ENCODE measurements around the gene LMAN1.
A peak's percentile ranks its signal among the peaks of the same experiment; 100 is the strongest.

LMAN1 gene

DNA sequence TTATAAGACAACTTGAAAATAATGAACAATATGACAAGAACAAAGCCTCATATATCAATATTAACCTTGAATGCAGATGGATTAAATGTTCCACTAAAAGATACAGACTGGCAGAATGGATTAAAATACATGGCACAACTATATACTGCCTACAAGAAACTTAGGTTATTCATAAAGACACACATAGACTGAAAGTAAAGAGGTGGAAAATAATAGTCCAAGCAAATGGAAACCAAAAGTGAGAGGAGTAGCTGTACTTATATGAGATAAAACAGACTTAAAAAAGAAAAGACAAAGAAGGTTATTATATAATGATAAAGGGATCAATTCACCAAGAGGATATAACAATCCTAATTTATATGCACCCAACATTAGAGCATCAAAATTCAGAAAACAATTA, 18.2 kb downstream of the LMAN1 start:
- Histone ChIP-seq H3K36me3 (ENCODE audit: control insufficient read depth in 2 of 2, insufficient read depth in 2 of 2, low read length in 2 of 2) (peaks cover 46 to 50% of the 10 kb centered on the region in 2 donors), H3K9me3 (ENCODE audit: control insufficient read depth in 2 of 2, low read length in 2 of 2) (no peaks in the 10 kb centered on the region)

DNA sequence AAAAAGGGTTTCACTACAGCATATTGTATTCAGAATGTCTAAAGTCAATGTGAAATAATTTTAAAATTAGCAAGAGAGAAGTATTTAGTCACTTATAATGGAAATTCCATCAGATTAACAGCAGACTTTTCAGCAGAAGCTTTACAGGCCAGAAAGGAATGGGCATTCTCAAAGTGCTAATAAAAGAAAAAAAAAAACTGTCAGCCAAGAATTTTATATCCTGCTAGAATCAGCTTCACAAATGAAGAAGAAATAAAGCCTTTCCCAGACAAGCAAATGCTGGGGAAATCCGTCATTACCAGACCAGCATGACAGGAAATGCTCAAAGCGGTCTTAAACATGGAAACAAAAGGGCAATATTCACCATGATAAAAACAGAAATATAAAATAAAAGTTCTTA, 18.8 kb downstream of the LMAN1 start:
- Histone ChIP-seq H3K36me3 (ENCODE audit: control insufficient read depth in 2 of 2, insufficient read depth in 2 of 2, low read length in 2 of 2) (peaks cover 45 to 46% of the 10 kb centered on the region in 2 donors), H3K27ac (ENCODE audit: low read depth in 2 of 2, low read length in 2 of 2) (no peak overlapping the region), H3K9me3 (ENCODE audit: control insufficient read depth in 2 of 2, low read length in 2 of 2) (no peaks in the 10 kb centered on the region), H3K4me3 (ENCODE audit: low read length in 2 of 2) (no peak overlapping the region), H3K9ac (ENCODE audit: low read depth in 1 of 2, low read length in 2 of 2) (no peak overlapping the region), H3K27me3 (ENCODE audit: control insufficient read depth in 2 of 2, insufficient read depth in 2 of 2, low read length in 2 of 2) (no peaks in the 10 kb centered on the region), H3K4me1 (ENCODE audit: control insufficient read depth in 2 of 2, insufficient read depth in 2 of 2, low read length in 2 of 2) (no peaks in the 10 kb centered on the region)

More for the DNA sequence above, 18.2 kb downstream of the LMAN1 start:
- no peaks in the 10 kb centered on the region for H3K27me3 ChIP-seq (ENCODE audit: control insufficient read depth in 2 of 2, insufficient read depth in 2 of 2, low read length in 2 of 2)
- H3K4me1 ChIP-seq (ENCODE audit: control insufficient read depth in 2 of 2, insufficient read depth in 2 of 2, low read length in 2 of 2) = no peaks in the 10 kb centered on the region
- H3K4me3 ChIP-seq (ENCODE audit: low read length in 2 of 2) = no peak overlapping the region
- no peak overlapping the region for H3K27ac ChIP-seq (ENCODE audit: low read depth in 2 of 2, low read length in 2 of 2)
- no peak overlapping the region for H3K9ac ChIP-seq (ENCODE audit: low read depth in 1 of 2, low read length in 2 of 2)

DNA sequence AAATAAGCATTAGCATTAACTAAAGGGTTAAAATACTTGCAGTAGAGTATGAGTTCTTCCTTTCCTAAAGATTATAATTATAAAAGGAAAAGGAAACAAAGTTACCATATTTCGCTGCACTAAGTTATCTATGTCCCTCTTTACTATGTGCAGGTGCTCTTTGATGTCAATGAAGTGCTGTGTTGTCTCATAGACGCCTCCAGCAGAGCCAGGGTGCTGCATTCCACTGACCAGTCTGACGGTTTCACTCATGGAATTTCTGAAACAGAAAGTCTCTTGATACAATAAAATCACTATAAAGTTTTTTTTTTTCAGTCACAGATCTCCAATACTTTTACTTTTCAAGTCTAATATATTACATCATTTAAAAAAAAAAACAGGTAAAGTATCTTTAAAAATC, 26.1 kb downstream of the LMAN1 start:
- H3K4me3 ChIP-seq (ENCODE audit: low read length in 2 of 2) = no peak overlapping the region
- peaks cover 43 to 50% of the 10 kb centered on the region in 2 donors for H3K36me3 ChIP-seq (ENCODE audit: control insufficient read depth in 2 of 2, insufficient read depth in 2 of 2, low read length in 2 of 2)
- no peaks in the 10 kb centered on the region for H3K9me3 ChIP-seq (ENCODE audit: control insufficient read depth in 2 of 2, low read length in 2 of 2)
- no peak overlapping the region for H3K9ac ChIP-seq (ENCODE audit: low read depth in 1 of 2, low read length in 2 of 2)
- H3K27ac ChIP-seq (ENCODE audit: low read depth in 2 of 2, low read length in 2 of 2) = no peak overlapping the region
- H3K4me1 ChIP-seq (ENCODE audit: control insufficient read depth in 2 of 2, insufficient read depth in 2 of 2, low read length in 2 of 2) = no peaks in the 10 kb centered on the region
- no peaks in the 10 kb centered on the region for H3K27me3 ChIP-seq (ENCODE audit: control insufficient read depth in 2 of 2, insufficient read depth in 2 of 2, low read length in 2 of 2)

DNA sequence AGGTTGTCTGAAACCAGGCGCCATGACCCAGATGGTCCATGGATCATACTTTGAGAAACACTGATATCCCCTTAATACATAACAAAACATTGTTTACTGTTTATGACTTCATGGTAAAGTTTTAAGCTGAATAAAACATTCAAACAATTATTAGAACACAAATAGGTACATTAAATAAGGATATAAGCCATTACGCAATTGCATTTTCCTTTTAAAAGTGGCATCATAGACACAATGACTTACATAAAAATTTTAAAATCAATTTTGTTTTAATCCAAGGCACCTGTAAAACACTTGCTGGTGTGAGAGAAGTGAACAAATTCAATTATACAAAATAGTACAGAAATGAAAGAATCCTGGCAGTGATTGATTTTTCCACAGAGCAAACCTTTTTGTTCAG, 30.4 kb downstream of the LMAN1 start:
- Histone ChIP-seq H3K27ac (ENCODE audit: low read depth in 2 of 2, low read length in 2 of 2) (no peak overlapping the region), H3K9me3 (ENCODE audit: control insufficient read depth in 2 of 2, low read length in 2 of 2) (no peaks in the 10 kb centered on the region), H3K27me3 (ENCODE audit: control insufficient read depth in 2 of 2, insufficient read depth in 2 of 2, low read length in 2 of 2) (no peaks in the 10 kb centered on the region), H3K4me1 (ENCODE audit: control insufficient read depth in 2 of 2, insufficient read depth in 2 of 2, low read length in 2 of 2) (no peaks in the 10 kb centered on the region), H3K36me3 (ENCODE audit: control insufficient read depth in 2 of 2, insufficient read depth in 2 of 2, low read length in 2 of 2) (peaks cover 35 to 52% of the 10 kb centered on the region in 2 donors), H3K9ac (ENCODE audit: low read depth in 1 of 2, low read length in 2 of 2) (no peak overlapping the region), H3K4me3 (ENCODE audit: low read length in 2 of 2) (no peak overlapping the region)

DNA sequence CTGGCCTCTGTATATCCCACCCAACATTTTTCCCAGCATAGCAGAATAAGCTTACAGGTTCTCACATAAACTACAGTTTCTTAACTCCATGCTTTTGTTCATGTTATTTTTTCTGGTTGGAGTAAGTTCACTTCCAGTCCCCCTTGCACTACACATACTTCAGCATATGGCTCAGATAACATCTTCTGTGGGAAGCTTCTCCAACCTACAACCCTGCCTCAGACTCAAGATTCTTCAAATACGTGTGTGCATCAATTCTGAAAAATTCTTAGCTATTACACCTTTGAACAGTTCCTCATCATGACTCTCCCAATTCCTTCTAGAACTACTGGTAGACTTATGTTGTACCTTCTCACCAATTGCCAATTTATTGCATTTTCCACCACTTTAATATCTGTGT, 33.1 kb downstream of the LMAN1 start:
- no peaks in the 10 kb centered on the region for H3K9me3 ChIP-seq (ENCODE audit: control insufficient read depth in 2 of 2, low read length in 2 of 2)
- H3K4me3 ChIP-seq (ENCODE audit: low read length in 2 of 2) = no peak overlapping the region
- no peak overlapping the region for H3K9ac ChIP-seq (ENCODE audit: low read depth in 1 of 2, low read length in 2 of 2)
- H3K27ac ChIP-seq (ENCODE audit: low read depth in 2 of 2, low read length in 2 of 2) = no peak overlapping the region
- H3K27me3 ChIP-seq (ENCODE audit: control insufficient read depth in 2 of 2, insufficient read depth in 2 of 2, low read length in 2 of 2) = no peaks in the 10 kb centered on the region
- H3K36me3 ChIP-seq (ENCODE audit: control insufficient read depth in 2 of 2, insufficient read depth in 2 of 2, low read length in 2 of 2) = peaks cover 15 to 32% of the 10 kb centered on the region in 2 donors
- H3K4me1 ChIP-seq (ENCODE audit: control insufficient read depth in 2 of 2, insufficient read depth in 2 of 2, low read length in 2 of 2) = no peaks in the 10 kb centered on the region

DNA sequence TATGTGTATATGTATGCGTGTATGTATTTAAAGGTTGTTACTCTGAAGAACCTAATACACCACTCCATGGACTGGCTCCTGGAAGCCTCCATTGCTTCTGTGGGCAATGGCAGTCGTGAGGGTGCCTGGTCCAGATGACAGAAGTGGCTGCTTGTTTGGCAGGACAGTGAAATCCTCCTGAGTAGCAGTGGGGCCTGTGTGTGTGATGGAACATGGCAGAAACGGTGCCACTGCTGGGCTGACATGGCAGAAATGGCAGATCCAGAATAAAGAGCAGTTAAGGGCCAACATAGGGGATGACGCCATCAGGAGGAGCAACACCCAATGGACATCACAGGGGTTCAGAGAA, 34.5 kb downstream of the LMAN1 start:
- Histone ChIP-seq H3K36me3 (ENCODE audit: control insufficient read depth in 2 of 2, insufficient read depth in 2 of 2, low read length in 2 of 2) (peaks cover 11 to 23% of the 10 kb centered on the region in 2 donors), H3K9ac (ENCODE audit: low read depth in 1 of 2, low read length in 2 of 2) (no peak overlapping the region), H3K9me3 (ENCODE audit: control insufficient read depth in 2 of 2, low read length in 2 of 2) (no peaks in the 10 kb centered on the region), H3K4me1 (ENCODE audit: control insufficient read depth in 2 of 2, insufficient read depth in 2 of 2, low read length in 2 of 2) (no peaks in the 10 kb centered on the region), H3K4me3 (ENCODE audit: low read length in 2 of 2) (no peak overlapping the region), H3K27ac (ENCODE audit: low read depth in 2 of 2, low read length in 2 of 2) (no peak overlapping the region), H3K27me3 (ENCODE audit: control insufficient read depth in 2 of 2, insufficient read depth in 2 of 2, low read length in 2 of 2) (no peaks in the 10 kb centered on the region)

DNA sequence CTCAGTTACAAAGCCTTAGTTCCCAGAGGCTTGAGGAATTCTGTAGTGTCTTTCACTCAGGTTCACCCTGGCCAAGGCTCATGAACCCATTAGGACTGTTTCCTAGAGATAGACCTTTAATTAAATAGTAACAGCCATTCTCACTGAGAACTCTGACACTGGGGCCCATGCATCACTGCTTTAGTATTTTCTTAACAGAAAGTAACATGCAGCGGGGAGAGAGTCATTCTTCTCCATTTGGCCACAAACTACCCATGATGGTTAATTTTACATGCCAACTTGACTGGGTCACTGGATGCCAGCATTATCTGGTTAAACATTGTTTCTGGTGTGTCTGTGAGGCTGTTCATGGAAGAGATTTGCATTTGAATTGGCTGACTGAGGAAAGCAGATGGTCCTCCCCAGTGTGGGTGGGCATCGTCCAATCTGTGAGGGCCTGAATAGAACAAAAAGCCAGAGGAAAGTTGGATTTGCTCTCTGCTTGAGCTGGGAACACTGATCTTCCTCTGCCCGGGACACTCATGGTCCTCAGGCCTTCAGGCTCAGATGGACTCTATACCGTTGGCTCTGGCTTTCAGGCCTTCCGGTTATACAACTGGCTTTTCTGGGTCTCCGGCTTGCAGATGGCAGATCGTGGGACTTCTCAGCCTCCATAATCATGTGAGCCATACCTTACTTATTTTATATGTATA, 35.0 kb downstream of the LMAN1 start:
- Histone ChIP-seq H3K9ac (ENCODE audit: low read depth in 1 of 2, low read length in 2 of 2) (no peak overlapping the region), H3K27me3 (ENCODE audit: control insufficient read depth in 2 of 2, insufficient read depth in 2 of 2, low read length in 2 of 2) (no peaks in the 10 kb centered on the region), H3K36me3 (ENCODE audit: control insufficient read depth in 2 of 2, insufficient read depth in 2 of 2, low read length in 2 of 2) (peaks cover 11 to 22% of the 10 kb centered on the region in 2 donors), H3K4me1 (ENCODE audit: control insufficient read depth in 2 of 2, insufficient read depth in 2 of 2, low read length in 2 of 2) (no peaks in the 10 kb centered on the region), H3K4me3 (ENCODE audit: low read length in 2 of 2) (no peak overlapping the region), H3K27ac (ENCODE audit: low read depth in 2 of 2, low read length in 2 of 2) (no peak overlapping the region), H3K9me3 (ENCODE audit: control insufficient read depth in 2 of 2, low read length in 2 of 2) (no peaks in the 10 kb centered on the region)

DNA sequence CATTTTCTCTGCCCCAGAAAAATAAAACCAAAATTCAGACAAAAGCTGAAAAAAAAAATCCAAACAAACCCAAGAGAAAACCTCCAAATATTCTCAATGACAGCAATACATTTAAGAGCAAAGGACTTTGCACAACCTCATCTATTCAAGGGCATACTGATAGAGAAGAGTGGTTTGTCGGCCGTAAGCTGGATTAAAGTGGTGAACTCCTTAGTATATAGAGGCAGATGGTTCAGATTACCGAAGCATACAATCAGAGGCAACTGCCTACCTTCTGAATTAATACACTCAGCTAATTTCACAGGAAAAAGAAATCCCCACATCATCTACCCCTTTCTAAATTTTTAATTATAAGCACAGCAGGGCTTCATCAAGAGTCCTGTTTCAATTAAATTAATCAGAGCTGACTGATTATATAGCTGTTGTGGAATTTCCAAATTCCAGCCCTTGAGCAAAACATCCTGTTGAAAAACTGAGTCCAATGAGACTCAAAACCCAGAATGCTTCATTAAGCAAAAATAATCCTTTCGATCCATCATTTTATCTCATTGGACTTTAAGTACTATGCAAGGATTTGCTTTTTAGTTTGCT, 40.5 kb downstream of the LMAN1 start, which contains the start of gene CPLX4:
TSS of gene CPLX4 (minus strand) at position 190 of the 591 bp plus-strand sequence. CDS start at position 3, 187 bp downstream.
- H3K36me3 ChIP-seq (ENCODE audit: control insufficient read depth in 2 of 2, insufficient read depth in 2 of 2, low read length in 2 of 2) = no peaks in the 10 kb centered on the region
- H3K27ac ChIP-seq (ENCODE audit: low read depth in 2 of 2, low read length in 2 of 2) = no peak within 1 kb of the TSS
- no peak within 1 kb of the TSS for H3K9ac ChIP-seq (ENCODE audit: low read depth in 1 of 2, low read length in 2 of 2)
- H3K4me3 ChIP-seq (ENCODE audit: low read length in 2 of 2) = no peak within 1 kb of the TSS
- H3K9me3 ChIP-seq (ENCODE audit: control insufficient read depth in 2 of 2, low read length in 2 of 2) = no peaks in the 10 kb centered on the region
- H3K27me3 ChIP-seq (ENCODE audit: control insufficient read depth in 2 of 2, insufficient read depth in 2 of 2, low read length in 2 of 2) = peaks cover 0 to 2% of the 10 kb centered on the region in 2 donors
- no peaks in the 10 kb centered on the region for H3K4me1 ChIP-seq (ENCODE audit: control insufficient read depth in 2 of 2, insufficient read depth in 2 of 2, low read length in 2 of 2)

DNA sequence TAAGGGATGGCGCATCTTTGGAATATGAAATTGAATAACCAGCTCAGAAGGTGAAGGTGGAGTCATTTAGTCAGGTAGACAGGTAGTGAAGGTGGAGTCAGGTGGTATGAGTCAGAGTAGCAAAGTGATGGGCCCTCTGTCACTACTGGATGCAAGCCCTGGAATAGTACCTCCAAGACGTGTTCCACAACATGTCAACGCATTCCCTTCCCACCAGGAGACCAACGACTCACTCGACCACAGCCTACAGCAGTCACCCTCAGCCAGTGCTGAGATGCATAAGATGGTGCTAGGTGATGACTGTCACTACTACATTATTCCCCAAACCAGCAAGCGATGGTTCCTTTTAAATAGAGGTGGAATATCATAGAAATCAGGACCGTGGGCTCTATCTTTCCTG, 47.4 kb downstream of the LMAN1 start:
- H3K4me1 ChIP-seq (ENCODE audit: control insufficient read depth in 2 of 2, insufficient read depth in 2 of 2, low read length in 2 of 2) = peaks cover 0 to 3% of the 10 kb centered on the region in 2 donors
- H3K4me3 ChIP-seq (ENCODE audit: low read length in 2 of 2) = no peak overlapping the region
- peaks cover 5 to 21% of the 10 kb centered on the region in 2 donors for H3K27me3 ChIP-seq (ENCODE audit: control insufficient read depth in 2 of 2, insufficient read depth in 2 of 2, low read length in 2 of 2)
- H3K36me3 ChIP-seq (ENCODE audit: control insufficient read depth in 2 of 2, insufficient read depth in 2 of 2, low read length in 2 of 2) = no peaks in the 10 kb centered on the region
- no peak overlapping the region for H3K9ac ChIP-seq (ENCODE audit: low read depth in 1 of 2, low read length in 2 of 2)
- H3K27ac ChIP-seq (ENCODE audit: low read depth in 2 of 2, low read length in 2 of 2) = no peak overlapping the region
- no peaks in the 10 kb centered on the region for H3K9me3 ChIP-seq (ENCODE audit: control insufficient read depth in 2 of 2, low read length in 2 of 2)

DNA sequence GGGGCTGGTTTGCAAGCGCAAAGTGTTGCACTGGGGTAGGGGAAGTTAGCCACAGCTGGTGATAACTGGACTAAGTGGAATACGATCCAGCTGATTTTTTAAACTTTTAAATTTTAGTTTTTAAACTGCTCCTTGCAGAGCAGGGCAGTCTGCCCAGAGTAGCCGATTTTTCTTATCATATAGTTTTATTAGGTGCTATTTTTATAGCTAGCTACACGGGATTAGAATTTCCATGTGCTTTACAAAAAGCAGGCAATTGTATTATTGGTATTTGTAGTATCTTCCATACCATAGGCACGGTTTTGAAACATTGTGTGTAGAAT, 50.2 kb downstream of the LMAN1 start:
- Histone ChIP-seq H3K4me3 (ENCODE audit: low read length in 2 of 2) (peak overlapping the region; percentile 35 to 40), H3K36me3 (ENCODE audit: control insufficient read depth in 2 of 2, insufficient read depth in 2 of 2, low read length in 2 of 2) (no peaks in the 10 kb centered on the region), H3K4me1 (ENCODE audit: control insufficient read depth in 2 of 2, insufficient read depth in 2 of 2, low read length in 2 of 2) (peaks cover 0 to 3% of the 10 kb centered on the region in 2 donors), H3K27ac (ENCODE audit: low read depth in 2 of 2, low read length in 2 of 2) (no peak overlapping the region), H3K9ac (ENCODE audit: low read depth in 1 of 2, low read length in 2 of 2) (no peak overlapping the region), H3K9me3 (ENCODE audit: control insufficient read depth in 2 of 2, low read length in 2 of 2) (no peaks in the 10 kb centered on the region), H3K27me3 (ENCODE audit: control insufficient read depth in 2 of 2, insufficient read depth in 2 of 2, low read length in 2 of 2) (peaks cover 8 to 23% of the 10 kb centered on the region in 2 donors)
